Measurements from ENCODE around the gene SKI.

SKI gene

DNA sequence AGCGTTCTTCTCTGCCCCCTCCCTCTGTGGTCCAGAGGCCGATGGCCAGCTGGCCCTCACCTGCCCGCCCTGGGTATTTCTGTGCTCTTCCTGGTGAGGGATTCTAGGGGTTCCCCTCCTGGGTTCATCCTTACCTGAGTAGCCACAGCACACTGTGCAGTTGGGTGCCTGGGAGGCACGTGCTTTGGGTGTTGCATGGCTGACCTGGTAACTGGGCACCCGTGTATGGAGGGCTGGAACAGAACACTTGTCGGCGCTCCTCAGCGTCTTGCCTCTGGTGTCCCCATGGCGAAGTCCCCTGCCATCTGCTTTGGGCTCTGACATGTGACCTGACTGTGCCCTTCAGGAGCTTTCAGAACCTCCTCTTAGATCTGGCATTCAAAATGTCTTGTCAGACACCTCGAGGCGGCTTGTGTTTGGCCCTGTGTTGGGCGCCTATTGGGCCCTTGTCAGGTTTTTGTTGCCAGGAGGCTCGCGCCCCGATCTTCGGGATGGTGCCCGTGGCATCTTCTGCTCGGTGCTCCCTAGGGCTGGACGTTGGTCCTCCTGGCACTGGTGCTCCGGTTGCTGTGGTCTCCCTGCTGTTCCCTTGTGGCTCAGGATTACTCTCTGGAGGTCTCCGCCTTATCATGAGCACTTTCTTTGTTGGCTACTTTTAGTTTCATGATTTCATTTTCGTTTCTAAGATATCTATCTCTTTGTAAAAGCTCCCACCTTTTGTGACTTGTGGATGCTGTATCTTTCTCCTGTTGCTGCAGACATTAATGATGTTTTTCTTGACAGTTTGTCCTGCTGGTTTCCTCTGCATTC is 28.5 kb downstream of the SKI start:
- ATAC-seq (ENCODE audit: insufficient read depth, low read depth) = peak; percentile 15; the same call in 2 of the 3 replicates
- peaks cover 40% of the 10 kb centered on the region for H4K20me1 ChIP-seq (ENCODE audit: insufficient read depth, low read length)

DNA sequence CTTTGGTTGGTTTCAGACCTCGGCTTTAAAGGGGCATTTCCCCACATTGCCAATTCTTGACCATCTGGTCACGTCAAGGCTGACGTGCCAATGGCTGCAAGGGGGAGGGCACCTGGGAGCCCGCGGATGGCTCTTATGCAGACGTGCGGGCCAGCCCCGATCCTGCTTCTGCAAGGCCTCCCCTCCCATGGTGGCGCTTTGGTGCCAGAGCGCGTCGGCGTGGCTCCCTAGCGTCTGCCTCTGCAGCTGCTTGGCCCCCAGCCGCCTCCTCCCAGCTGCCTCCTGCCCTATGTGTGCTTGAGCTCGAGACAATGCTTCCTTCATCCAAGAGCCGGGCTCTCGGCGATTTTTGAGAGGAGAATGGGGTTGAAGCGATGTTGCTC is 29.1 kb downstream of the SKI start:
- no peak overlapping the region for H3K27ac ChIP-seq (ENCODE audit: low read length)

More for the DNA sequence above, 28.5 kb downstream of the SKI start:
- H3K4me1 ChIP-seq (ENCODE audit: insufficient read depth, low read length) = peaks cover 17% of the 10 kb centered on the region; the same call in 1 of the 2 replicates
- no peak overlapping the region for H3K9ac ChIP-seq (ENCODE audit: low read depth, low read length)
- peak overlapping the region; percentile 75 for H3K27ac ChIP-seq (ENCODE audit: low read length)
- TF ChIP-seq, protein P1, sequence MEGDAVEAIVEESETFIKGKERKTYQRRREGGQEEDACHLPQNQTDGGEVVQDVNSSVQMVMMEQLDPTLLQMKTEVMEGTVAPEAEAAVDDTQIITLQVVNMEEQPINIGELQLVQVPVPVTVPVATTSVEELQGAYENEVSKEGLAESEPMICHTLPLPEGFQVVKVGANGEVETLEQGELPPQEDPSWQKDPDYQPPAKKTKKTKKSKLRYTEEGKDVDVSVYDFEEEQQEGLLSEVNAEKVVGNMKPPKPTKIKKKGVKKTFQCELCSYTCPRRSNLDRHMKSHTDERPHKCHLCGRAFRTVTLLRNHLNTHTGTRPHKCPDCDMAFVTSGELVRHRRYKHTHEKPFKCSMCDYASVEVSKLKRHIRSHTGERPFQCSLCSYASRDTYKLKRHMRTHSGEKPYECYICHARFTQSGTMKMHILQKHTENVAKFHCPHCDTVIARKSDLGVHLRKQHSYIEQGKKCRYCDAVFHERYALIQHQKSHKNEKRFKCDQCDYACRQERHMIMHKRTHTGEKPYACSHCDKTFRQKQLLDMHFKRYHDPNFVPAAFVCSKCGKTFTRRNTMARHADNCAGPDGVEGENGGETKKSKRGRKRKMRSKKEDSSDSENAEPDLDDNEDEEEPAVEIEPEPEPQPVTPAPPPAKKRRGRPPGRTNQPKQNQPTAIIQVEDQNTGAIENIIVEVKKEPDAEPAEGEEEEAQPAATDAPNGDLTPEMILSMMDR (IDR thresholded peaks at IDR 0.05; ENCODE audit: borderline replicate concordance, extremely low read depth, low read length, poor library complexity, severe bottlenecking) = no peak
- no peak for TF ChIP-seq EZH2 (IDR thresholded peaks at IDR 0.05; ENCODE audit: borderline replicate concordance, low read depth, low read length, severe bottlenecking)
- H3K79me2 ChIP-seq (ENCODE audit: insufficient read depth, low read length) = peaks cover 82% of the 10 kb centered on the region
- no peak overlapping the region for H3K4me2 ChIP-seq (ENCODE audit: insufficient read depth, low read length)
- peaks cover 4% of the 10 kb centered on the region; the same call in 1 of the 2 replicates for H3K36me3 ChIP-seq (ENCODE audit: insufficient read depth, low read length)
- DNase-seq = no peak
- H3K27me3 ChIP-seq (ENCODE audit: insufficient read depth, low read length, poor library complexity) = no peaks in the 10 kb centered on the region
- no peak overlapping the region for H3K4me3 ChIP-seq (ENCODE audit: low read depth in 1 of 2, low read length in 2 of 2)
- H2AFZ ChIP-seq (ENCODE audit: low read depth, low read length) = no peak overlapping the region
- H3K9me3 ChIP-seq (ENCODE audit: insufficient read depth, low read length, severe bottlenecking) = peaks cover 19% of the 10 kb centered on the region

DNA sequence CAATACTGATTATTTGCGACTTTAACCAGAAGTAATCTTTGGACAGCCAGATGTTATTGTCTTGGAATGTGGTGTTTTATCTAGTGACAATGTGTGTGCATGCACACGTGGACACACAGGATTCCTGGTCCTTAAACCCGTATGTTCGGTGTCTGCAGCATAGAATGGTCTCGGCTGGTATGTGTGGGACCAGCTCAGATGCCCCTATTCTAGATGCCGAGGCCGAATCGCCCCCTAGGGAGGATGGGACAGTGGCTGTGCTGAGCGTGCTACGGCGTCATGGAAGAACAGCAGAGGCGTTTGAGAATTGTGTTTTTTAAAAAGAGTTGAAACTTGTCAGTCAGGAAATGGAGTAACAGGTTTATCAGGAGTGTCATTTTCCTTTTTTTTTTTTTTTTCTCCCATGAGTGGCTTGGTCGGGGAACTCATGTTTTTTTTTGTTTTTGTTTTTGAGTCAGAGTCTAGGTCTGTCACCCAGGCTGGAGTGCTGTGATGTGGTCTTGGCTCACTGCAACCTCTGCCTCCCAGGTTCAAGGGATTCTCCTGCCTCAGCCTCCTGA is 30.1 kb downstream of the SKI start:
- peaks cover 79% of the 10 kb centered on the region for H3K79me2 ChIP-seq (ENCODE audit: insufficient read depth, low read length)
- H3K4me2 ChIP-seq (ENCODE audit: insufficient read depth, low read length) = no peak overlapping the region
- no peak for ATAC-seq (ENCODE audit: insufficient read depth, low read depth)
- H3K27me3 ChIP-seq (ENCODE audit: insufficient read depth, low read length, poor library complexity) = no peaks in the 10 kb centered on the region
- peaks cover 45% of the 10 kb centered on the region for H4K20me1 ChIP-seq (ENCODE audit: insufficient read depth, low read length)
- H3K27ac ChIP-seq (ENCODE audit: low read length) = no peak overlapping the region
- H3K4me3 ChIP-seq (ENCODE audit: low read depth in 1 of 2, low read length in 2 of 2) = no peak overlapping the region
- DNase-seq = no peak
- no peak for TF ChIP-seq EZH2 (IDR thresholded peaks at IDR 0.05; ENCODE audit: borderline replicate concordance, low read depth, low read length, severe bottlenecking)
- TF ChIP-seq, protein P1 (IDR thresholded peaks at IDR 0.05; ENCODE audit: borderline replicate concordance, extremely low read depth, low read length, poor library complexity, severe bottlenecking) = no peak
- no peak overlapping the region for H3K9ac ChIP-seq (ENCODE audit: low read depth, low read length)
- peaks cover 19% of the 10 kb centered on the region for H3K9me3 ChIP-seq (ENCODE audit: insufficient read depth, low read length, severe bottlenecking)
- H2AFZ ChIP-seq (ENCODE audit: low read depth, low read length) = no peak overlapping the region
- peaks cover 4% of the 10 kb centered on the region; the same call in 1 of the 2 replicates for H3K36me3 ChIP-seq (ENCODE audit: insufficient read depth, low read length)
- H3K4me1 ChIP-seq (ENCODE audit: insufficient read depth, low read length) = peaks cover 17% of the 10 kb centered on the region; the same call in 1 of the 2 replicates

More for the DNA sequence above, 29.1 kb downstream of the SKI start:
- Histone ChIP-seq H3K4me3 (ENCODE audit: low read depth in 1 of 2, low read length in 2 of 2) (no peak overlapping the region), H4K20me1 (ENCODE audit: insufficient read depth, low read length) (peaks cover 42% of the 10 kb centered on the region), H3K4me2 (ENCODE audit: insufficient read depth, low read length) (no peak overlapping the region), H3K4me1 (ENCODE audit: insufficient read depth, low read length) (peaks cover 17% of the 10 kb centered on the region; the same call in 1 of the 2 replicates), H3K27me3 (ENCODE audit: insufficient read depth, low read length, poor library complexity) (no peaks in the 10 kb centered on the region), H3K79me2 (ENCODE audit: insufficient read depth, low read length) (peaks cover 82% of the 10 kb centered on the region), H2AFZ (ENCODE audit: low read depth, low read length) (no peak overlapping the region), H3K9ac (ENCODE audit: low read depth, low read length) (no peak overlapping the region), H3K36me3 (ENCODE audit: insufficient read depth, low read length) (peaks cover 4% of the 10 kb centered on the region; the same call in 1 of the 2 replicates), H3K9me3 (ENCODE audit: insufficient read depth, low read length, severe bottlenecking) (peaks cover 19% of the 10 kb centered on the region)
- TF ChIP-seq EZH2 (IDR thresholded peaks at IDR 0.05; ENCODE audit: borderline replicate concordance, low read depth, low read length, severe bottlenecking) = no peak
- TF ChIP-seq, protein P1 (IDR thresholded peaks at IDR 0.05; ENCODE audit: borderline replicate concordance, extremely low read depth, low read length, poor library complexity, severe bottlenecking) = no peak
- DNase-seq (no peak), ATAC-seq (ENCODE audit: insufficient read depth, low read depth) (no peak)
